Colonic mucosa (tissue), 4 donors: ENCODE results near the gene EIF2AK3. TPM values are rescaled to one million over a fixed set of nuclear protein-coding genes. Genes with fewer than 3 reads are reported as not detected.
"Not testable (repeated sequence)": the region's sequence is repeated elsewhere in the genome, so short reads cannot be mapped to it uniquely, and the experiment has no call there.

Experiments used
- DNase-seq: peaks from one replicate; pipeline ENCODE4 v3.0.0-alpha.2; 2020
- H3K27ac ChIP-seq: fragments of 200-600 bp; one replicate; pipeline ENCODE4 v1.8.0; 2021
- H3K27me3 ChIP-seq: fragments of 200-600 bp; one replicate; pipeline ENCODE4 v1.8.0; 2021
- H3K36me3 ChIP-seq: fragments of 200-600 bp; one replicate; pipeline ENCODE4 v1.8.0; 2021
- H3K4me1 ChIP-seq: fragments of 200-600 bp; one replicate; pipeline ENCODE4 v1.8.0; 2021; ENCODE audit warnings: mild to moderate bottlenecking
- H3K4me3 ChIP-seq: fragments of 200-600 bp; one replicate; pipeline ENCODE4 v1.8.0; 2021
- H3K9ac ChIP-seq, 2 donors: one replicate each; pipeline ENCODE4 v1.7.0; 2013; ENCODE audit warnings: control low read depth in 2 of 2, low read depth in 2 of 2, low read length in 2 of 2
- H3K9me3 ChIP-seq: fragments of 200-600 bp; one replicate; pipeline ENCODE4 v1.8.0; 2021
- CTCF ChIP-seq: fragments of 200-600 bp; IDR thresholded peaks from one replicate; pipeline ENCODE4 v1.8.0; 2022; ENCODE audit warnings: antibody characterized with exemption, mild to moderate bottlenecking
- intact Hi-C: fragments of 100-400 bp; cut with DNase I; formaldehyde crosslinking; loops from one replicate; pipeline ENCODE4 v1.14.1; 2022
- total RNA-seq, 2 donors: library from RNA; stranded (reverse); fragmentation: NEBNext Ultra II Directional in 1 of 2; extraction: Animal tissue kit (Norgen Biotek cat#: 25700) in 1 of 2; gene quantifications; one replicate each; pipeline ENCODE4 v1.2.1, GENCODE V29; 2021
- donor health status: healthy.
- donor health status: DM: no; HTN: no; CAD: no.
- donor health status: DM: no; HTN: no; CAD: no.

EIF2AK3 gene
- total RNA-seq, 2 donors from 2014 or later = 23.0 to 38.3 TPM

GRCh38 chr2:88658326-88658725, 31.1 kb upstream of the EIF2AK3 start:
- Histone ChIP-seq H3K36me3 (no peaks in the 10 kb centered on the region), H3K27me3 (no peaks in the 10 kb centered on the region), H3K27ac (peak overlapping the region; percentile 56), H3K4me3 (no peak overlapping the region), H3K4me1 (no peaks in the 10 kb centered on the region), H3K9me3 (no peaks in the 10 kb centered on the region), H3K9ac (no peak overlapping the region)
- intact Hi-C loops = no loop called here
- DNase-seq = no peak
- no peak for TF ChIP-seq CTCF

GRCh38 chr2:88657131-88657530, 29.9 kb upstream of the EIF2AK3 start:
- no peak overlapping the region for H3K9ac ChIP-seq
- no peak for TF ChIP-seq CTCF
- no peak for DNase-seq
- H3K27ac ChIP-seq = no peak overlapping the region
- H3K4me1 ChIP-seq = no peaks in the 10 kb centered on the region
- intact Hi-C loops = no loop called here
- no peak overlapping the region for H3K4me3 ChIP-seq
- H3K36me3 ChIP-seq = no peaks in the 10 kb centered on the region
- H3K27me3 ChIP-seq = no peaks in the 10 kb centered on the region
- H3K9me3 ChIP-seq = no peaks in the 10 kb centered on the region

- no peaks in the 10 kb centered on the region for H3K4me1 ChIP-seq
- intact Hi-C loops = no loop called here
- H3K9ac ChIP-seq = no peak overlapping the region
- no peak for TF ChIP-seq CTCF
- H3K9me3 ChIP-seq = no peaks in the 10 kb centered on the region
- no peak for DNase-seq
- no peaks in the 10 kb centered on the region for H3K27me3 ChIP-seq
- no peak overlapping the region for H3K4me3 ChIP-seq
- H3K27ac ChIP-seq = no peak overlapping the region
- H3K36me3 ChIP-seq = no peaks in the 10 kb centered on the region
Observed at GRCh38 chr2:88656690-88657089, 29.4 kb upstream of the EIF2AK3 start.

GRCh38 chr2:88654714-88655113, 27.4 kb upstream of the EIF2AK3 start:
- H3K27me3 ChIP-seq = no peaks in the 10 kb centered on the region
- intact Hi-C loops = no loop called here
- no peaks in the 10 kb centered on the region for H3K4me1 ChIP-seq
- no peaks in the 10 kb centered on the region for H3K36me3 ChIP-seq
- H3K9ac ChIP-seq = no peak overlapping the region
- no peak overlapping the region for H3K27ac ChIP-seq
- H3K4me3 ChIP-seq = no peak overlapping the region
- DNase-seq = no peak
- no peaks in the 10 kb centered on the region for H3K9me3 ChIP-seq
- TF ChIP-seq CTCF = no peak

DNA sequence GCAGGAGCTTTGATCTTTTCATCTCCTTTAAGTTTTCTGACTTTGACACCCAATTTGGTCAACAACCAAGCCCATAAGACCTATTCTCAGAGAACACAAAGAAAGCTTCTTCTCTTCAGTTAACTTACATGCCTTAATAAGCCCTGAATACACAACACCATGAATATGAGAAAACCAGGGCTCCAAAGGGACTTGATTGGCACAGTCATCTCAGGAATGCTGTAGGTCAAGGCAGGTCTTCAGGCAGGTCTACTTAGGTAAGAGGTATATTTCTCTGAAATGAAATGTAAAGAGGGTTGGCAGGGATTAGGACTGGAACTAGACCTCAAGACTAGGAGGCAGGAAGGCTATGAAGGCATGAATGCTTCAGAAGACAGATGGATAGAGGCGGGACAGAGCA, 24.4 kb upstream of the EIF2AK3 start:
- Histone ChIP-seq H3K9ac (no peak overlapping the region), H3K4me1 (no peaks in the 10 kb centered on the region), H3K27me3 (no peaks in the 10 kb centered on the region), H3K9me3 (no peaks in the 10 kb centered on the region), H3K27ac (no peak overlapping the region), H3K4me3 (no peak overlapping the region), H3K36me3 (no peaks in the 10 kb centered on the region)
- intact Hi-C loops = no loop called here
- TF ChIP-seq CTCF = no peak
- DNase-seq = no peak

GRCh38 chr2:88645291-88645882, 18.1 kb upstream of the EIF2AK3 start:
- intact Hi-C loops, H3K4me3 ChIP-seq: not testable (repeated sequence)

More at GRCh38 chr2:88645291-88645882, 18.1 kb upstream of the EIF2AK3 start:
- H3K4me1 ChIP-seq, H3K27me3 ChIP-seq, H3K27ac ChIP-seq, H3K36me3 ChIP-seq, H3K9ac ChIP-seq, DNase-seq, H3K9me3 ChIP-seq: not testable (repeated sequence)
